ENCODE measurements around the gene SOAT1. TPM values are rescaled to one million over a fixed set of nuclear protein-coding genes. Genes with fewer than 3 reads are reported as not detected.

SOAT1 gene
- total RNA-seq, 1 donor from 2014 or later, result 111 TPM

DNA sequence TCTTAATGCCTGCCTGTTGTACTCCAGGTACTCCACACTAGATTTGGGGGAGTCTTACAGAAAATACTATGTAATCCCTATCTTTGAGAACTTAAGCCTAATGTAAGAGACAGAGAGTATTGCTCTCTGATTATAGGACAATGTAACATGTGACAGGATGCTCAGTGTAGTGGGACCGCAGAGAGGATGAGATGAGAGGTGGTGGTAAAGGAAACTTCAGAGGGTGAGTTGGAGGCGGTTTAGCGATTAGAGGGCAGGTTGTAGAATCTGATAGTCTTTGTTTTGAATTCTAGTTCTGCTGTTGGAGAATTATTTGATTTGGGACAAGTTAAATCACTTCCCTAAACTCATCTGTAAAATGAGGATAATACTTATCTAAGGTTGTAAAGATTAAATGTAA lies 5.4 kb downstream of the SOAT1 start:
- no peaks in the 10 kb centered on the region for H3K27me3 ChIP-seq (ENCODE audit: insufficient read depth, low read length)
- H4K20me1 ChIP-seq (ENCODE audit: insufficient read depth, low read length), result peaks cover 27% of the 10 kb centered on the region
- Mint-ChIP-seq H3K27me3 (ENCODE audit: low read depth, unreplicated experiment) (no peaks in the 10 kb centered on the region), H3K9me3 (ENCODE audit: unreplicated experiment) (no peaks in the 10 kb centered on the region), H3K4me3 (ENCODE audit: unreplicated experiment) (no peak overlapping the region), H3K4me1 (ENCODE audit: low read depth, unreplicated experiment) (peaks cover 23% of the 10 kb centered on the region), H3K27ac (ENCODE audit: unreplicated experiment) (no peak overlapping the region), H3K36me3 (ENCODE audit: low read depth, unreplicated experiment) (peaks cover 12% of the 10 kb centered on the region)
- no peak for TF ChIP-seq EZH2 (IDR thresholded peaks at IDR 0.05; ENCODE audit: insufficient read depth, low read length)
- TF ChIP-seq, protein P1, sequence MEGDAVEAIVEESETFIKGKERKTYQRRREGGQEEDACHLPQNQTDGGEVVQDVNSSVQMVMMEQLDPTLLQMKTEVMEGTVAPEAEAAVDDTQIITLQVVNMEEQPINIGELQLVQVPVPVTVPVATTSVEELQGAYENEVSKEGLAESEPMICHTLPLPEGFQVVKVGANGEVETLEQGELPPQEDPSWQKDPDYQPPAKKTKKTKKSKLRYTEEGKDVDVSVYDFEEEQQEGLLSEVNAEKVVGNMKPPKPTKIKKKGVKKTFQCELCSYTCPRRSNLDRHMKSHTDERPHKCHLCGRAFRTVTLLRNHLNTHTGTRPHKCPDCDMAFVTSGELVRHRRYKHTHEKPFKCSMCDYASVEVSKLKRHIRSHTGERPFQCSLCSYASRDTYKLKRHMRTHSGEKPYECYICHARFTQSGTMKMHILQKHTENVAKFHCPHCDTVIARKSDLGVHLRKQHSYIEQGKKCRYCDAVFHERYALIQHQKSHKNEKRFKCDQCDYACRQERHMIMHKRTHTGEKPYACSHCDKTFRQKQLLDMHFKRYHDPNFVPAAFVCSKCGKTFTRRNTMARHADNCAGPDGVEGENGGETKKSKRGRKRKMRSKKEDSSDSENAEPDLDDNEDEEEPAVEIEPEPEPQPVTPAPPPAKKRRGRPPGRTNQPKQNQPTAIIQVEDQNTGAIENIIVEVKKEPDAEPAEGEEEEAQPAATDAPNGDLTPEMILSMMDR (IDR thresholded peaks at IDR 0.05; ENCODE audit: insufficient read depth, low read depth, low read length), result no peak
- DNase-seq (ENCODE audit: low read depth) (no peak), FAIRE-seq (no peak)
- peaks cover 11% of the 10 kb centered on the region for H3K4me1 ChIP-seq (ENCODE audit: insufficient read depth, low read length)
- H3K9ac ChIP-seq (ENCODE audit: low read length), result no peak overlapping the region
- H3K4me2 ChIP-seq (ENCODE audit: low read length), result no peak overlapping the region
- H3K9me3 ChIP-seq (ENCODE audit: insufficient read depth, low read depth, low read length), result no peaks in the 10 kb centered on the region
- H2AFZ ChIP-seq (ENCODE audit: low read depth, low read length), result no peak overlapping the region
- no peak overlapping the region for H3K27ac ChIP-seq (ENCODE audit: low read depth, low read length)
- peaks cover 88% of the 10 kb centered on the region for H3K79me2 ChIP-seq (ENCODE audit: insufficient read depth, low read length)
- no peak overlapping the region for H3K4me3 ChIP-seq (ENCODE audit: insufficient read depth, low read depth, low read length)
- peaks cover 9% of the 10 kb centered on the region for H3K36me3 ChIP-seq (ENCODE audit: insufficient read depth, low read length)

DNA sequence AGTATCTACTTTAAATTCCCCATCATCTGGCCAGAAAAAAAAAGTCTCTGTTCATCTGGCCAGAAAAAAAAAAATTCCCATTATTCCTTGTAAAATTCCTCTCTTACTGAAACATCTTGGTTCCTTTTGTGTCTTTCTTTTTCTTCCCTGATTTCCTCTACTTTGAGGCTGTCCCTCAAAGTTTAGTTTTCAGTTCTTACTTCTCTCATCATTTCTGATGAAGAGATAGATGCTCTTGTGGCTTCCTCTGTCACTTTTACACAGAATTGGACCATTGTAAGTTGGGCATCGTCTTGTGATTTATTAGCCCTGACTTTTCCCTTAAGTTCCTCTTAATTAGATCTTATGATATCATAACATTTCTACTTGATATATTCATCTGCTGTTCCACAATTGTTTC lies 6.5 kb downstream of the SOAT1 start:
- no peak overlapping the region for H3K4me3 Mint-ChIP-seq (ENCODE audit: unreplicated experiment)
- Histone ChIP-seq H3K4me1 (ENCODE audit: insufficient read depth, low read length) (peaks cover 7% of the 10 kb centered on the region), H3K27ac (ENCODE audit: low read depth, low read length) (no peak overlapping the region), H3K27me3 (ENCODE audit: insufficient read depth, low read length) (no peaks in the 10 kb centered on the region), H3K36me3 (ENCODE audit: insufficient read depth, low read length) (peaks cover 9% of the 10 kb centered on the region), H3K79me2 (ENCODE audit: insufficient read depth, low read length) (peaks cover 96% of the 10 kb centered on the region), H4K20me1 (ENCODE audit: insufficient read depth, low read length) (peaks cover 30% of the 10 kb centered on the region), H3K4me3 (ENCODE audit: insufficient read depth, low read depth, low read length) (no peak overlapping the region), H3K9me3 (ENCODE audit: insufficient read depth, low read depth, low read length) (no peaks in the 10 kb centered on the region), H2AFZ (ENCODE audit: low read depth, low read length) (no peak overlapping the region), H3K4me2 (ENCODE audit: low read length) (no peak overlapping the region), H3K9ac (ENCODE audit: low read length) (no peak overlapping the region)
- FAIRE-seq, result no peak
- no peaks in the 10 kb centered on the region for H3K9me3 Mint-ChIP-seq (ENCODE audit: unreplicated experiment)
- H3K36me3 Mint-ChIP-seq (ENCODE audit: low read depth, unreplicated experiment), result peaks cover 12% of the 10 kb centered on the region
- peaks cover 21% of the 10 kb centered on the region for H3K4me1 Mint-ChIP-seq (ENCODE audit: low read depth, unreplicated experiment)
- no peak for DNase-seq (ENCODE audit: low read depth)
- no peaks in the 10 kb centered on the region for H3K27me3 Mint-ChIP-seq (ENCODE audit: low read depth, unreplicated experiment)
- no peak overlapping the region for H3K27ac Mint-ChIP-seq (ENCODE audit: unreplicated experiment)
- no peak for TF ChIP-seq EZH2 (IDR thresholded peaks at IDR 0.05; ENCODE audit: insufficient read depth, low read length)
- TF ChIP-seq, protein P1 (IDR thresholded peaks at IDR 0.05; ENCODE audit: insufficient read depth, low read depth, low read length), result no peak

DNA sequence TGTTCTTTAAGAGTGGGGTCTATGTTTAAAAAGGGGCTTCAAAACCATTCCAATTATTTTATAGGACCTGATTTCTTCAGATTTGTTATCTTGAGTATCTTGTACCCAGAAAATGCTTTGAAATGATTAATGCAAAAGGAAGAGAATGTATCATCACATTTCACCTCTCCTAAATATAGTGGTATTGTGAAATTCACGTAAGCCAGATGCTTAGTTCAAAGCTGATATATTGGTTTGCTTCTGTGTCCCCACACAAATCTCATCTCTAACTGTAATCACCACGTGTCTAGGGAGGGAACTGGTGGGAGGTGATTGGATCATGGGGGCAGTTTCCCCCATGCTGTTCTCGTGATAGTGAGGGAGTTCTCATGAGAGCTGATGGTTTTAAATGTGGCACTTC lies 8.5 kb downstream of the SOAT1 start:
- peaks cover 94% of the 10 kb centered on the region for H3K79me2 ChIP-seq (ENCODE audit: insufficient read depth, low read length)
- H3K27me3 ChIP-seq (ENCODE audit: insufficient read depth, low read length), result no peaks in the 10 kb centered on the region
- peaks cover 21% of the 10 kb centered on the region for H4K20me1 ChIP-seq (ENCODE audit: insufficient read depth, low read length)
- H3K4me1 ChIP-seq (ENCODE audit: insufficient read depth, low read length), result no peaks in the 10 kb centered on the region
- Mint-ChIP-seq H3K27ac (ENCODE audit: unreplicated experiment) (no peak overlapping the region), H3K36me3 (ENCODE audit: low read depth, unreplicated experiment) (peaks cover 16% of the 10 kb centered on the region), H3K4me1 (ENCODE audit: low read depth, unreplicated experiment) (peaks cover 24% of the 10 kb centered on the region), H3K9me3 (ENCODE audit: unreplicated experiment) (no peaks in the 10 kb centered on the region), H3K27me3 (ENCODE audit: low read depth, unreplicated experiment) (no peaks in the 10 kb centered on the region), H3K4me3 (ENCODE audit: unreplicated experiment) (no peak overlapping the region)
- no peak overlapping the region for H2AFZ ChIP-seq (ENCODE audit: low read depth, low read length)
- H3K36me3 ChIP-seq (ENCODE audit: insufficient read depth, low read length), result peaks cover 9% of the 10 kb centered on the region
- TF ChIP-seq EZH2 (IDR thresholded peaks at IDR 0.05; ENCODE audit: insufficient read depth, low read length), result no peak
- TF ChIP-seq, protein P1 (IDR thresholded peaks at IDR 0.05; ENCODE audit: insufficient read depth, low read depth, low read length), result no peak
- no peaks in the 10 kb centered on the region for H3K9me3 ChIP-seq (ENCODE audit: insufficient read depth, low read depth, low read length)
- no peak overlapping the region for H3K4me3 ChIP-seq (ENCODE audit: insufficient read depth, low read depth, low read length)
- no peak overlapping the region for H3K9ac ChIP-seq (ENCODE audit: low read length)
- no peak overlapping the region for H3K4me2 ChIP-seq (ENCODE audit: low read length)
- H3K27ac ChIP-seq (ENCODE audit: low read depth, low read length), result no peak overlapping the region
- FAIRE-seq, result no peak
- no peak for DNase-seq (ENCODE audit: low read depth)
